T-helper 2 cell treated with Interferon-gamma antibody and Interleukin-4, amounts not matched to agents 5 μg/mL and 100 μg/mL, for 36 hours (primary cell): ENCODE results near the gene POTEJ.
"Not testable (repeated sequence)": the region's sequence is repeated elsewhere in the genome, so short reads cannot be mapped to it uniquely, and the experiment has no call there.

ENCODE experiments used
- DNase-seq: peaks from one replicate; pipeline ENCODE4 v3.0.0; 2021; ENCODE audit warnings: low spot score
- H3K27ac Mint-ChIP-seq: one replicate; pipeline ENCODE4 v1.8.0; 2021; ENCODE audit warnings: mild to moderate bottlenecking, mixed read lengths
- H3K27me3 Mint-ChIP-seq: one replicate; pipeline ENCODE4 v1.8.0; 2021; ENCODE audit warnings: low read depth, mixed read lengths
- H3K36me3 Mint-ChIP-seq: one replicate; pipeline ENCODE4 v1.8.0; 2021; ENCODE audit warnings: low read depth, mixed read lengths
- H3K4me1 Mint-ChIP-seq: one replicate; pipeline ENCODE4 v1.8.0; 2021; ENCODE audit warnings: low read depth, mixed read lengths
- H3K4me3 Mint-ChIP-seq: one replicate; pipeline ENCODE4 v1.8.0; 2022; ENCODE audit warnings: mild to moderate bottlenecking, moderate library complexity, mixed read lengths
- H3K9me3 Mint-ChIP-seq: one replicate; pipeline ENCODE4 v1.8.0; 2021; ENCODE audit warnings: mixed read lengths

The POTEJ gene

GRCh38 chr2:130641688-130642087 lies 30.4 kb downstream of the POTEJ start:
- not testable (repeated sequence) for DNase-seq, H3K4me3 Mint-ChIP-seq, H3K27me3 Mint-ChIP-seq, H3K36me3 Mint-ChIP-seq, H3K27ac Mint-ChIP-seq, H3K4me1 Mint-ChIP-seq, H3K9me3 Mint-ChIP-seq

GRCh38 chr2:130649285-130649684 lies 38.0 kb downstream of the POTEJ start:
- not testable (repeated sequence) for H3K4me3 Mint-ChIP-seq, H3K27ac Mint-ChIP-seq, H3K9me3 Mint-ChIP-seq, H3K36me3 Mint-ChIP-seq, H3K27me3 Mint-ChIP-seq, H3K4me1 Mint-ChIP-seq, DNase-seq

- not testable (repeated sequence) for DNase-seq, H3K9me3 Mint-ChIP-seq, H3K27me3 Mint-ChIP-seq, H3K4me3 Mint-ChIP-seq, H3K36me3 Mint-ChIP-seq, H3K4me1 Mint-ChIP-seq, H3K27ac Mint-ChIP-seq
Measured at GRCh38 chr2:130664506-130664905, 53.3 kb downstream of the POTEJ start.

GRCh38 chr2:130665596-130665995 lies 54.4 kb downstream of the POTEJ start:
- not testable (repeated sequence) for H3K27ac Mint-ChIP-seq, H3K4me1 Mint-ChIP-seq, H3K36me3 Mint-ChIP-seq, H3K27me3 Mint-ChIP-seq, H3K9me3 Mint-ChIP-seq, H3K4me3 Mint-ChIP-seq, DNase-seq

- H3K27ac Mint-ChIP-seq, H3K4me1 Mint-ChIP-seq, H3K27me3 Mint-ChIP-seq, H3K36me3 Mint-ChIP-seq, DNase-seq, H3K4me3 Mint-ChIP-seq, H3K9me3 Mint-ChIP-seq: not testable (repeated sequence)
Measured at GRCh38 chr2:130667516-130667915, 56.3 kb downstream of the POTEJ start.

GRCh38 chr2:130670026-130670745 lies 58.9 kb downstream of the POTEJ start:
- not testable (repeated sequence) for H3K9me3 Mint-ChIP-seq, H3K27ac Mint-ChIP-seq, H3K27me3 Mint-ChIP-seq, H3K36me3 Mint-ChIP-seq, H3K4me1 Mint-ChIP-seq, DNase-seq, H3K4me3 Mint-ChIP-seq

- H3K27me3 Mint-ChIP-seq, H3K9me3 Mint-ChIP-seq, H3K4me1 Mint-ChIP-seq, H3K4me3 Mint-ChIP-seq, H3K27ac Mint-ChIP-seq, H3K36me3 Mint-ChIP-seq, DNase-seq: not testable (repeated sequence)
Measured at GRCh38 chr2:130692041-130692770, 81.0 kb downstream of the POTEJ start.

GRCh38 chr2:130693474-130693873 lies 82.2 kb downstream of the POTEJ start:
- H3K9me3 Mint-ChIP-seq, H3K4me1 Mint-ChIP-seq, DNase-seq, H3K27me3 Mint-ChIP-seq, H3K4me3 Mint-ChIP-seq, H3K27ac Mint-ChIP-seq, H3K36me3 Mint-ChIP-seq: not testable (repeated sequence)

- not testable (repeated sequence) for H3K27me3 Mint-ChIP-seq, H3K4me1 Mint-ChIP-seq, H3K27ac Mint-ChIP-seq, H3K36me3 Mint-ChIP-seq, DNase-seq, H3K9me3 Mint-ChIP-seq, H3K4me3 Mint-ChIP-seq
Measured at GRCh38 chr2:130703250-130703649, 92.0 kb downstream of the POTEJ start.
